HepG2 (cell line): Measurements from ENCODE around the gene VPS13D. TPM values are rescaled to one million over a fixed set of nuclear protein-coding genes. Genes with fewer than 3 reads are reported as not detected.

ENCODE experiments used
- ATAC-seq: fragments of 200-7000 bp; cut with Tn5 transposase; 3 replicates; pipeline ENCODE4 v1.9.1; 2020; ENCODE audit warnings: mild to moderate bottlenecking, moderate library complexity
- BruUV-seq: library from RNA; stranded (reverse); fragments of 400-500 nt; replicated peaks from 2 replicates; lab custom pipeline; 2021; lab: Mats Ljungman, UMichigan
- CTCF ChIA-PET: fragments of 300-600 bp; formaldehyde crosslinking; extraction: SDS; loops from one replicate; lab custom pipeline; 2021; ENCODE audit warnings: low total read pairs, inconsistent platforms, low intra/inter-chr PET ratio; lab: Yijun Ruan, JAX
- POLR2A ChIA-PET: fragments of 350-600 bp; sonication (Branson Sonifier 250); formaldehyde crosslinking; loops from one replicate; lab custom pipeline; 2020; ENCODE audit warnings: antibody characterized with exemption, inconsistent platforms; lab: Yijun Ruan, JAX
- DNase-seq: peaks from one replicate; pipeline ENCODE4 v3.0.0-alpha.2; 2015; ENCODE audit warnings: low spot score
- FAIRE-seq: peaks from 3 replicates; lab custom pipeline; 2011; peaks lifted over from hg19 to GRCh38; lab: Jason Lieb, UNC
- H2AFZ ChIP-seq: one replicate; pipeline ENCODE4 v1.6.1; 2011; ENCODE audit warnings: low read length, inconsistent platforms
- H3K27ac ChIP-seq: fragments of 300-600 bp; 3 replicates; pipeline ENCODE4 v1.8.0; 2011; ENCODE audit warnings: mixed run types, mild to moderate bottlenecking, mixed read lengths, low read length, inconsistent platforms; ENCODE audit not compliant: insufficient read depth; ENCODE audit errors: extremely low read length
- H3K27me3 ChIP-seq, 2 experiments: fragments of 200-600 bp in 1 of 2; 2 replicates in 1 of 2; 3 replicates in 1 of 2; pipeline versions ENCODE4 v1.6.0 to v1.8.0; 2011; ENCODE audit warnings: low read length in 2 of 2, mild to moderate bottlenecking in 2 of 2, moderate library complexity in 2 of 2, inconsistent platforms in 1 of 2; ENCODE audit not compliant: insufficient read depth in 2 of 2, control insufficient read depth in 1 of 2
- H3K36me3 ChIP-seq, 2 experiments: fragments of 200-600 bp in 1 of 2; replicated peaks in 1 of 2; 2 replicates in 1 of 2; 3 replicates in 1 of 2; pipeline versions ENCODE4 v1.5.1 to v1.8.0; 2011; ENCODE audit warnings: low read length in 2 of 2, inconsistent platforms in 1 of 2; ENCODE audit not compliant: insufficient read depth in 2 of 2, control insufficient read depth in 1 of 2
- H3K4me1 ChIP-seq: 2 replicates; pipeline ENCODE4 v1.5.1; 2012; ENCODE audit warnings: low read length, inconsistent platforms; ENCODE audit not compliant: insufficient read depth
- H3K4me2 ChIP-seq: 2 replicates; pipeline ENCODE4 v1.6.0; 2011; ENCODE audit warnings: low read depth, low read length, inconsistent platforms
- H3K4me3 ChIP-seq, 3 experiments: fragments of 200-600 bp in 1 of 3; sonication (generic), shearing (Covaris generic) in 1 of 3; replicated peaks in 1 of 3; 2 replicates each; pipeline ENCODE4 v1.5.1; 2011 to 2016; ENCODE audit warnings: low read length in 3 of 3, inconsistent platforms in 2 of 3, low read depth in 2 of 3, mild to moderate bottlenecking in 2 of 3, control low read depth in 1 of 3, mixed read lengths in 1 of 3; ENCODE audit not compliant: insufficient read depth in 1 of 3
- H3K79me2 ChIP-seq: one replicate; pipeline ENCODE4 v1.6.1; 2011; ENCODE audit warnings: low read length, inconsistent platforms; ENCODE audit not compliant: insufficient read depth
- H3K9ac ChIP-seq: 2 replicates; pipeline ENCODE4 v1.6.0; 2011; ENCODE audit warnings: mild to moderate bottlenecking, low read depth, low read length, inconsistent platforms; ENCODE audit not compliant: insufficient read depth
- H3K9me3 ChIP-seq: 2 replicates; pipeline ENCODE4 v1.5.1; 2012; ENCODE audit warnings: mild to moderate bottlenecking, low read length
- H4K20me1 ChIP-seq: 2 replicates; pipeline ENCODE4 v1.6.0; 2011; ENCODE audit warnings: inconsistent platforms, mild to moderate bottlenecking, low read length, moderate library complexity; ENCODE audit not compliant: insufficient read depth
- CTCF ChIP-seq: sonication (generic); formaldehyde crosslinking; IDR thresholded peaks from 2 replicates; pipeline ENCODE4 v1.5.0; 2020; ENCODE audit warnings: mild to moderate bottlenecking, missing genetic modification reagents, moderate library complexity
- FOXA3 ChIP-seq: IDR thresholded peaks from 2 replicates; pipeline ENCODE4 v1.6.1; 2016; ENCODE audit warnings: missing genetic modification reagents, missing compliant biosample characterization
- SP5 ChIP-seq: IDR thresholded peaks from 2 replicates; pipeline ENCODE4 v1.6.1; 2016; ENCODE audit warnings: low read depth, borderline replicate concordance
- TGIF2 ChIP-seq: IDR thresholded peaks from 2 replicates; pipeline ENCODE4 v1.6.1; 2016; ENCODE audit warnings: control low read depth, missing compliant biosample characterization
- U2AF1 ChIP-seq: fragments of 200-400 bp; formaldehyde crosslinking; optimal IDR thresholded peaks from 2 replicates; pipeline ENCODE3; 2017; ENCODE audit warnings: mild to moderate bottlenecking, low read depth, low read length
- ZNF121 ChIP-seq: sonication (generic); formaldehyde crosslinking; IDR thresholded peaks from 2 replicates; pipeline ENCODE4 v1.5.0; 2020; ENCODE audit warnings: mild to moderate bottlenecking, missing genetic modification reagents
- ZNF230 ChIP-seq: sonication (generic); formaldehyde crosslinking; IDR thresholded peaks from 2 replicates; pipeline ENCODE4 v1.4.0; 2020; ENCODE audit warnings: mild to moderate bottlenecking, missing genetic modification reagents
- WGBS: methylation state at CpG from one replicate; pipeline ENCODE4 v1.1.6; 2017; ENCODE audit warnings: low lambda C conversion rate; 5-methylcytosine and 5-hydroxymethylcytosine counted together
- in situ Hi-C: cut with HindIII; loops from 2 replicates; pipeline ENCODE4 v1.10.0; 2017; ENCODE audit warnings: low pct_unique_long_range_greater_than_20kb; ENCODE audit not compliant: extremely low pct_ligation_motif_present
- intact Hi-C: fragments of 100-400 bp; cut with micrococcal nuclease; formaldehyde crosslinking; loops from one replicate; pipeline ENCODE4 v1.10.0; 2022; ENCODE audit not compliant: unreplicated experiment
- polyA plus RNA-seq, 8 experiments: library from polyadenylated mRNA; depleted of rRNA in 3 of 8; stranded (reverse) in 7 of 8; unstranded in 1 of 8; fragments of >200 nt; fragmentation: Illumina TruSeq in 4 of 8; extraction: Trizol in 4 of 8; gene quantifications; 2 replicates each; pipeline versions ENCODE4 v1.2.1 to v1.2.3, GENCODE V29; 2011 to 2016; ENCODE audit warnings: low read depth in 4 of 8, missing spikeins in 1 of 8, mixed read lengths in 1 of 8; ENCODE audit not compliant: insufficient read depth in 1 of 8
- total RNA-seq, 5 experiments: library from RNA; depleted of rRNA; stranded (reverse); fragments of >200 nt; fragmentation: Illumina TruSeq; extraction: Trizol; gene quantifications; 2 replicates each; pipeline ENCODE4 v1.2.3, GENCODE V29; 2016; ENCODE audit warnings: low read depth in 1 of 5
- TF ChIP-seq, protein P1 (sequence below): sonication (generic); formaldehyde crosslinking; IDR thresholded peaks from 2 replicates; pipeline ENCODE4 v1.5.0; 2020; ENCODE audit warnings: mild to moderate bottlenecking, missing genetic modification reagents, borderline replicate concordance

Gene VPS13D
- total and polyA plus RNA-seq, 2 of the 13 experiments (the other 11 are each of a cell fraction or from before 2014, with no cell fraction given) = 8.6 to 13.9 TPM

GRCh38 chr1:12556957-12557935 lies 327.4 kb downstream of the VPS13D start:
- ChIA-PET POLR2A (interaction anchor here (1.1 to 1.7 kb wide), 8 partner anchors 16 to 62 kb away, joined by 3 to 9 read pairs (median 5); partner anchors contain the start of gene DHRS3), CTCF (no interaction called here)
- in situ Hi-C loops = no loop called here
- Histone ChIP-seq H3K27ac (no peak overlapping the region), H2AFZ (no peak overlapping the region)
- intact Hi-C loops = no loop called here
- no peak for ATAC-seq
- no peak for TF ChIP-seq CTCF (CRISPR knock-in tag)
- TF ChIP-seq U2AF1 = no peak
- 0 out of 2 replicates have a peak, but pooled peaks have one; percentile 2 for TF ChIP-seq FOXA3 (CRISPR knock-in tag)
- no peak for TF ChIP-seq ZNF121 (CRISPR knock-in tag)
- TF ChIP-seq, protein P1, sequence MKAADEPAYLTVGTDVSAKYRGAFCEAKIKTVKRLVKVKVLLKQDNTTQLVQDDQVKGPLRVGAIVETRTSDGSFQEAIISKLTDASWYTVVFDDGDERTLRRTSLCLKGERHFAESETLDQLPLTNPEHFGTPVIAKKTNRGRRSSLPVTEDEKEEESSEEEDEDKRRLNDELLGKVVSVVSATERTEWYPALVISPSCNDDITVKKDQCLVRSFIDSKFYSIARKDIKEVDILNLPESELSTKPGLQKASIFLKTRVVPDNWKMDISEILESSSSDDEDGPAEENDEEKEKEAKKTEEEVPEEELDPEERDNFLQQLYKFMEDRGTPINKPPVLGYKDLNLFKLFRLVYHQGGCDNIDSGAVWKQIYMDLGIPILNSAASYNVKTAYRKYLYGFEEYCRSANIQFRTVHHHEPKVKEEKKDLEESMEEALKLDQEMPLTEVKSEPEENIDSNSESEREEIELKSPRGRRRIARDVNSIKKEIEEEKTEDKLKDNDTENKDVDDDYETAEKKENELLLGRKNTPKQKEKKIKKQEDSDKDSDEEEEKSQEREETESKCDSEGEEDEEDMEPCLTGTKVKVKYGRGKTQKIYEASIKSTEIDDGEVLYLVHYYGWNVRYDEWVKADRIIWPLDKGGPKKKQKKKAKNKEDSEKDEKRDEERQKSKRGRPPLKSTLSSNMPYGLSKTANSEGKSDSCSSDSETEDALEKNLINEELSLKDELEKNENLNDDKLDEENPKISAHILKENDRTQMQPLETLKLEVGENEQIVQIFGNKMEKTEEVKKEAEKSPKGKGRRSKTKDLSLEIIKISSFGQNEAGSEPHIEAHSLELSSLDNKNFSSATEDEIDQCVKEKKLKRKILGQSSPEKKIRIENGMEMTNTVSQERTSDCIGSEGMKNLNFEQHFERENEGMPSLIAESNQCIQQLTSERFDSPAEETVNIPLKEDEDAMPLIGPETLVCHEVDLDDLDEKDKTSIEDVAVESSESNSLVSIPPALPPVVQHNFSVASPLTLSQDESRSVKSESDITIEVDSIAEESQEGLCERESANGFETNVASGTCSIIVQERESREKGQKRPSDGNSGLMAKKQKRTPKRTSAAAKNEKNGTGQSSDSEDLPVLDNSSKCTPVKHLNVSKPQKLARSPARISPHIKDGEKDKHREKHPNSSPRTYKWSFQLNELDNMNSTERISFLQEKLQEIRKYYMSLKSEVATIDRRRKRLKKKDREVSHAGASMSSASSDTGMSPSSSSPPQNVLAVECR (CRISPR knock-in tag) = no peak
- peak; percentile 38; the same call in 1 of the 2 replicates for TF ChIP-seq TGIF2 (CRISPR knock-in tag)
- TF ChIP-seq SP5 (CRISPR knock-in tag) = peak; percentile 58; the same call in 1 of the 2 replicates
- TF ChIP-seq ZNF230 (CRISPR knock-in tag) = no peak
- TF ChIP-seq, all 625 proteins: peak for 3
- H3K4me2 ChIP-seq = peak overlapping the region; percentile 66
- no peak for DNase-seq
- H3K27me3 ChIP-seq = peaks cover 0 to 12% of the 10 kb centered on the region in 2 experiments; a peak in 2 of 5 replicates
- peaks cover 65% of the 10 kb centered on the region for H3K4me1 ChIP-seq
- H3K36me3 ChIP-seq = no peaks in the 10 kb centered on the region
- BruUV-seq = no TSS peak
- no peak overlapping the region for H3K9ac ChIP-seq
- H3K4me3 ChIP-seq = peak overlapping the region in 1 of 3 experiments; percentile 25; a peak in 1 of 6 replicates
- WGBS = 53% methylated on average over 9 of the region's 17 CpGs
- H3K79me2 ChIP-seq = no peaks in the 10 kb centered on the region
- no peaks in the 10 kb centered on the region for H3K9me3 ChIP-seq
- FAIRE-seq = no peak
- H4K20me1 ChIP-seq = no peaks in the 10 kb centered on the region
